HG03064 (cell line): Measurements from ENCODE around the gene PCDHGA6.
"Not testable (repeated sequence)": the region's sequence is repeated elsewhere in the genome, so short reads cannot be mapped to it uniquely, and the experiment has no call there.

Experiments used
- ATAC-seq: cut with Tn5 transposase; IDR thresholded peaks from one replicate; pipeline ENCODE4 v1.9.1; 2021; ENCODE audit warnings: low read depth; ENCODE audit not compliant: unreplicated experiment

PCDHGA6 gene

GRCh38 chr5:141392429-141393198, 18.9 kb downstream of the PCDHGA6 start, which contains the start of gene PCDHGA8:
Gene PCDHGA8 (plus strand): TSS chr5:141392633. CDS start chr5:141392814, 181 bp downstream.
- ATAC-seq: no peak

GRCh38 chr5:141393267-141393666, 19.6 kb downstream of the PCDHGA6 start:
- ATAC-seq: no peak

GRCh38 chr5:141394401-141395187, 20.9 kb downstream of the PCDHGA6 start:
- ATAC-seq: not testable (repeated sequence)

DNA sequence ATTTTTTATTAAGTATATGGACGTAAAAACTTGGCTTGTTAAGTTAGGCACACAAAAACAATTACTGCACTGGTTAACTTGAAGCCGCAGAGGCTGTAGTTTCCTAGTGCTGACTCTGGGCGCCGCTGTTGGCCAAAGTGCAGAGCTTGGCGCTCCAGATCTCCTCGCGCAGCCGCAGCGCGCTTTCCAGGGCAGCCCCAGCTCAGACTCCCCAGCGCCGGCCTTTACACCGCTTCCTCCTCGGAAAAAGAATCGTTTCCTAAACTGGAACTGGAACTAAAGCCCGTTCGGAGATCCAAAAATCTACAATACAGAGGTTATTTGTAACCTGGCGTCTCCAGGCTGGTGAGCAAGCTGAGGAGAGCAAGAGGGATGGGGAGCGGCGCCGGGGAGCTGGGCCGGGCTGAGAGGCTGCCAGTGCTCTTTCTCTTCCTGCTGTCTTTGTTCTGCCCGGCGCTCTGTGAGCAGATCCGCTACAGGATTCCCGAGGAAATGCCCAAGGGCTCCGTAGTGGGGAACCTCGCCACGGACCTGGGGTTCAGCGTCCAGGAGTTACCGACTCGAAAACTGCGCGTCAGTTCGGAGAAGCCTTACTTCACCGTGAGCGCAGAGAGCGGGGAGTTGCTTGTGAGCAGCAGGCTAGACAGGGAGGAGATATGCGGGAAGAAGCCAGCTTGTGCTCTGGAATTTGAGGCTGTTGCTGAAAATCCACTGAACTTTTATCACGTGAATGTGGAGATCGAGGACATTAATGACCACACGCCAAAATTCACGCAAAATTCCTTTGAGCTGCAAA, 24.3 kb downstream of the PCDHGA6 start, which contains the start of gene PCDHGB5:
PCDHGB5 (plus strand) TSS at position 192 of the 796 bp plus-strand sequence; CDS start at position 373, 181 bp downstream.
- peak; percentile 98 for ATAC-seq

GRCh38 chr5:141398608-141399007, 24.9 kb downstream of the PCDHGA6 start:
- no peak for ATAC-seq

DNA sequence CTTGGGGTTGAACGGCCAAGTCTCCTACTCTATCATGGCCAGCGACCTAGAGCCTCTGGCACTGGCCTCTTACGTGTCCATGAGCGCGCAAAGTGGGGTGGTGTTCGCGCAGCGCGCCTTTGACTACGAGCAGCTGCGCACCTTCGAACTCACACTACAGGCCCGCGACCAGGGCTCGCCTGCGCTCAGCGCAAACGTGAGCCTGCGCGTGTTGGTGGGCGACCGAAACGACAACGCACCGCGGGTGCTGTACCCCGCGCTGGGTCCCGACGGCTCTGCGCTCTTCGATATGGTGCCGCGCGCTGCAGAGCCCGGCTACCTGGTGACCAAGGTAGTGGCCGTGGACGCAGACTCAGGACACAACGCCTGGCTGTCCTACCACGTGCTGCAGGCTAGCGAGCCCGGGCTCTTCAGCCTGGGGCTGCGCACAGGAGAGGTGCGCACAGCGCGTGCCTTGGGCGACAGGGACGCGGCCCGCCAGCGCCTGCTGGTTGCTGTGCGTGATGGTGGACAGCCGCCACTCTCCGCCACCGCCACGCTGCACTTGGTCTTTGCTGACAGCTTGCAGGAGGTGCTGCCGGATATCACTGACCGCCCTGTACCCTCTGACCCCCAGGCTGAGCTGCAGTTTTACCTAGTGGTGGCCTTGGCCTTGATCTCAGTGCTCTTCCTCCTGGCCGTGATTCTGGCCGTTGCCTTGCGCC, 26.0 kb downstream of the PCDHGA6 start:
- no peak for ATAC-seq

DNA sequence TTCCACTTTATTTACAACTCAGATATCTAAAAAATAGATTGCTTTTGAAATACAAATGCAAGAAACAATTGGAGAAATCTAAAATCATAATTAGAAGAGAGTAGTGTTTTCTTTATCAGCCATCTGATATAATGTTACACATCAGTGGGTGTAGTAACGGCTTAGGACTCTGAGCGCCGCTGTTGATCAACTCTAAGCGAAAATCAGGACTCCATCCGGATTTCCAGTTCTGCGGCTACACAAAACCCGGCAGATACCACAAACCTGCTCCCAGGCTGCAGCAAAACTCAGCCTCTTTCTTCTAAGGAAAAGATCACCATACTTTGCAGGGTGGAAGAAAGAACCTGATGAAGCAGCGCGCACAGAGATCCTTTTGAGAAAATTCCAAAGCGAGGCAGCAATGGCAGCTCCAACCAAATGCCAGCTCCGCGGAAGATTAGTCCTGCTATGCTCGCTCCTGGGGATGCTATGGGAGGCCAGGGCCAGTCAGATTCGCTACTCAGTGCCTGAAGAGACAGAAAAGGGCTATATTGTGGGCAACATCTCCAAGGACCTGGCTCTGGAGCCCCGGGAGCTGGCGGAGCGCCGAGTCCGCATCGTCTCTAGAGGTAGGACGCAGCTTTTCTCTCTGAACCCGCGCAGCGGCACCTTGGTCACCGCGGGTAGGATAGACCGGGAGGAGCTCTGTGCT, 29.0 kb downstream of the PCDHGA6 start, which contains the start of gene PCDHGA9:
PCDHGA9 (plus strand) TSS at position 226 of the 691 bp plus-strand sequence; CDS start at position 401, 175 bp downstream.
- no peak for ATAC-seq

- ATAC-seq: no peak
Observed at GRCh38 chr5:141403387-141403786, 29.7 kb downstream of the PCDHGA6 start.

GRCh38 chr5:141407790-141408505, 34.3 kb downstream of the PCDHGA6 start, which contains the start of gene PCDHGB6:
Gene PCDHGB6 (plus strand): TSS chr5:141408021. CDS start chr5:141408203, 182 bp downstream.
- ATAC-seq: not testable (repeated sequence)

DNA sequence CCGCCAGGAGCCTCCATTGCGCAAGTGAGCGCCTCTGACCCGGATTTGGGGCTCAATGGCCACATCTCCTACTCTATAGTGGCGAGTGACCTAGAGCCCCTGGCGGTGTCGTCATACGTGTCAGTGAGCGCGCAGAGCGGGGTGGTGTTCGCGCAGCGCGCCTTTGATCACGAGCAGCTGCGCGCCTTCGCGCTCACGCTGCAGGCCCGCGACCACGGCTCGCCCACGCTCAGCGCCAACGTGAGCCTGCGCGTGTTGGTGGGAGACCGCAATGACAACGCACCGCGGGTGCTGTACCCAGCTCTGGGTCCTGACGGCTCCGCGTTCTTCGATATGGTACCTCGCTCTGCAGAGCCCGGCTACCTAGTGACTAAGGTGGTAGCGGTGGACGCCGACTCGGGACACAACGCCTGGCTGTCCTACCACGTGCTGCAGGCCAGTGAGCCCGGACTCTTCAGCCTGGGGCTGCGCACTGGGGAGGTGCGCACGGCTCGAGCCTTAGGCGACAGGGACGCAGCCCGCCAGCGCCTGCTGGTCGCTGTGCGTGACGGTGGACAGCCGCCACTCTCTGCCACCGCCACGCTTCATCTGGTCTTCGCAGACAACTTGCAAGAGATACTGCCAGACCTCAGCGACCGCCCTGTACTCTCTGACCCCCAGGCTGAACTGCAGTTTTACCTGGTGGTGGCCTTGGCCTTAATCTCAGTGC, 36.1 kb downstream of the PCDHGA6 start:
- ATAC-seq: no peak

DNA sequence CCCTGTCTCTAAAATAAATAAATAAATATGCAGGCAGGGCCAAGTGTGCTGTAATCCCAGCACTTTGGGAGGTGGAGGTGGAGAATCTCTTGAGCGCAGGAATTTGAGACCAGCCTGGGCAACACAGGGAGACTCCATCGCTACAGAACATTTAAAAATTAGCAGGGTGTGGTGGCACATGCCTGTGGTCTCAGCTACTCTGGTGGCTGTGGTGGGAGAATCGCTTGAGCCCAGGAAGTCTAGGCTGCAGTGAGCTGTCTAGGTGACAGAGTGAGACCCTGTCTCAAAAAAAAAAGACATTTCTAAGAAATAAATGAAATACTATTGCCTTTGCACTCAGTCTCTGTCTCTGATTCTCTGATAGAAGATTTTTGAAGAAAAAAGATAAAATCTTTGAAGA, 37.9 kb downstream of the PCDHGA6 start:
- ATAC-seq: no peak

- ATAC-seq: peak; percentile 72
Observed at GRCh38 chr5:141412854-141413539, 39.3 kb downstream of the PCDHGA6 start, which contains the start of gene PCDHGA10. Gene PCDHGA10 (plus strand): TSS chr5:141412987. CDS start chr5:141413176, 189 bp downstream.

DNA sequence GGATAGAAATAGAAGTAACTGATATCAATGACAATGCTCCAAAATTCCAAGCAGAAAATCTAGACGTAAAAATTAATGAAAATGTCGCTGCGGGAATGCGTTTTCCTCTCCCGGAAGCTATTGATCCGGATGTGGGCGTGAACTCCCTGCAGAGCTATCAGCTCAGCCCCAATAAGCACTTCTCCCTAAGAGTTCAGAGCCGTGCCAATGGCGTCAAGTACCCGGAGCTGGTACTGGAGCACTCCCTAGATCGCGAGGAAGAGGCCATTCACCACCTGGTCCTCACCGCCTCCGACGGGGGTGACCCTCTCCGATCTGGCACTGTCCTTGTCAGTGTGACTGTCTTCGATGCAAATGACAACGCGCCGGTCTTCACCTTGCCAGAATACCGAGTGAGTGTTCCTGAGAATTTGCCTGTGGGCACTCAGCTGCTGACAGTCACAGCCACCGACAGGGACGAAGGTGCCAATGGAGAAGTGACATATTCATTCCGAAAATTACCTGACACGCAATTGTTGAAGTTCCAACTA, 39.9 kb downstream of the PCDHGA6 start:
- no peak for ATAC-seq

GRCh38 chr5:141414548-141415274, 41.0 kb downstream of the PCDHGA6 start:
- not testable (repeated sequence) for ATAC-seq

GRCh38 chr5:141415275-141415618, 41.6 kb downstream of the PCDHGA6 start:
- ATAC-seq: not testable (repeated sequence)

DNA sequence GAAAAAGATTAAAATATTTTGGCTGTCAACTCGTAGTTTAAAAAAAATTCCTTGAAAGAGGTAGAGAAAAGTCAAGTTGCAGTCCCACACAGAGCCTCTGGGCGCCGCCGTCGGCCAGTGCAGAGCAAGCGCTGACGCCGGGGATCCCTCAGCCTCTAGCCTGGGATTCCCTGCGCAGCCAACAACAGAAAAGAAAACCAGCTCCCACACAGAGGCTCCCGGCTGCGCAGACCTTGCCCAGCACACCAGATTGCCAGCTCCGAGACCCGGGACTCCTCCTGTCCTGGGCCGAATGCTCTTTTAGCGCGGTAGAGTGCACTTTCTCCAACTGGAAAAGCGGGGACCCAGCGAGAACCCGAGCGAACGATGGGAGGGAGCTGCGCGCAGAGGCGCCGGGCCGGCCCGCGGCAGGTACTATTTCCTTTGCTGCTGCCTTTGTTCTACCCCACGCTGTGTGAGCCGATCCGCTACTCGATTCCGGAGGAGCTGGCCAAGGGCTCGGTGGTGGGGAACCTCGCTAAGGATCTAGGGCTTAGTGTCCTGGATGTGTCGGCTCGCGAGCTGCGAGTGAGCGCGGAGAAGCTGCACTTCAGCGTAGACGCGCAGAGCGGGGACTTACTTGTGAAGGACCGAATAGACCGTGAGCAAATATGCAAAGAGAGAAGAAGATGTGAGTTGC, 43.9 kb downstream of the PCDHGA6 start, which contains the start of gene PCDHGB7:
PCDHGB7 (plus strand) TSS at position 184 of the 679 bp plus-strand sequence; CDS start at position 367, 183 bp downstream.
- peak; percentile 74 for ATAC-seq
